Right cardiac atrium (tissue), 5 donors: ENCODE measurements around the gene C3orf49. TPM values are rescaled to one million over a fixed set of nuclear protein-coding genes. Genes with fewer than 3 reads are reported as not detected.

ENCODE experiments used
- ATAC-seq, 2 donors: fragments of 200-7000 bp; cut with Tn5 transposase; one replicate each; pipeline versions ENCODE4 v1.8.0 to v1.9.1; 2020; ENCODE audit warnings: moderate library complexity in 2 of 2, mild to moderate bottlenecking in 1 of 2
- DNase-seq, 3 donors: peaks; one replicate each; pipeline ENCODE4 v3.0.0-alpha.2; 2020
- H3K27ac ChIP-seq: one replicate; pipeline ENCODE4 v1.5.1; 2013; ENCODE audit warnings: mild to moderate bottlenecking, low read length, control low read depth, moderate library complexity
- H3K27me3 ChIP-seq: one replicate; pipeline ENCODE4 v1.6.1; 2013; ENCODE audit not compliant: control insufficient read depth, insufficient read depth
- H3K4me1 ChIP-seq: one replicate; pipeline ENCODE4 v1.6.1; 2013; ENCODE audit warnings: low read length; ENCODE audit not compliant: control insufficient read depth, insufficient read depth
- H3K4me3 ChIP-seq: one replicate; pipeline ENCODE4 v1.5.1; 2013; ENCODE audit warnings: low read length, control low read depth
- H3K9me3 ChIP-seq: one replicate; pipeline ENCODE4 v1.6.1; 2013; ENCODE audit warnings: low read length; ENCODE audit not compliant: control insufficient read depth
- WGBS: extraction: QIAGEN DNeasy Blood & Tissue Kit; methylation state at CpG from one replicate; pipeline ENCODE4 v1.1.7; 2013; 5-methylcytosine and 5-hydroxymethylcytosine counted together
- intact Hi-C, 4 donors: fragments of 100-400 bp; cut with DNase I; formaldehyde crosslinking; loops; one replicate each; pipeline versions ENCODE4 v1.11.0 to v1.14.0; 2022 to 2023
- polyA plus RNA-seq: library from polyadenylated mRNA; stranded (reverse); fragments of 200-250 nt; gene quantifications from one replicate; pipeline ENCODE4 v1.2.3, GENCODE V29; 2013
- total RNA-seq, 4 donors: library from RNA; stranded (reverse); fragmentation: NEBNext Ultra II Directional; extraction: Animal tissue kit (Norgen Biotek cat#: 25700); gene quantifications; one replicate each; pipeline ENCODE4 v1.2.1, GENCODE V29; 2021
- donor health status: healthy with polysubstance abuse.
- donor health status: DM: no; HTN: yes; CAD: no.
- donor health status: DM: no; HTN: no; CAD: no.
- donor health status: DM: no; HTN: yes; CAD: no; lungs with severe emphysema.
- donor health status: DM: yes; HTN: yes; CAD: no.

The C3orf49 gene
- total and polyA plus RNA-seq, 5 donors = not detected

DNA sequence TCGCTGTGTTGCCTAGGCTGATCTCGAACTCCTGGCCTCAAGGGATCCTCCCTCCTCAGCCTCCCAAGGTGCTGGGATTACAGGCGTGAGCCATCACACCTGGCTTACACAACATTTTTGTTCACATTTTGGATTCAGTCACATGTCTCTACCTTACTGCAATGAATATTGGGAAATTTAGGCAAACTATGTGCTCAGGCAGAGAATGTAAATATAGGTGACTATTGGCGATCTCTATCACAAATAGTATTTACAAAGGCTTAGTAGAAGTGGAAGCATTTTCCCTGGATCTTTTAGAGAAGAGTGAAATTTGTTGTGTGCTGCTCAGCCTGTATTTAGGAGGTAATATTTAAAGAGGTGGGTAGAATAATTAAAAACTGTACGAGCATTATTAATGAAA, 72.4 kb downstream of the C3orf49 start:
- no peak overlapping the region for H3K4me3 ChIP-seq
- ATAC-seq (no peak), DNase-seq (no peak)
- peaks cover 5% of the 10 kb centered on the region for H3K4me1 ChIP-seq
- no peaks in the 10 kb centered on the region for H3K9me3 ChIP-seq
- H3K27ac ChIP-seq = no peak overlapping the region
- 98% methylated on average over 5 of the region's 5 CpGs for WGBS
- H3K27me3 ChIP-seq = no peaks in the 10 kb centered on the region
- intact Hi-C loops = no loop called here

DNA sequence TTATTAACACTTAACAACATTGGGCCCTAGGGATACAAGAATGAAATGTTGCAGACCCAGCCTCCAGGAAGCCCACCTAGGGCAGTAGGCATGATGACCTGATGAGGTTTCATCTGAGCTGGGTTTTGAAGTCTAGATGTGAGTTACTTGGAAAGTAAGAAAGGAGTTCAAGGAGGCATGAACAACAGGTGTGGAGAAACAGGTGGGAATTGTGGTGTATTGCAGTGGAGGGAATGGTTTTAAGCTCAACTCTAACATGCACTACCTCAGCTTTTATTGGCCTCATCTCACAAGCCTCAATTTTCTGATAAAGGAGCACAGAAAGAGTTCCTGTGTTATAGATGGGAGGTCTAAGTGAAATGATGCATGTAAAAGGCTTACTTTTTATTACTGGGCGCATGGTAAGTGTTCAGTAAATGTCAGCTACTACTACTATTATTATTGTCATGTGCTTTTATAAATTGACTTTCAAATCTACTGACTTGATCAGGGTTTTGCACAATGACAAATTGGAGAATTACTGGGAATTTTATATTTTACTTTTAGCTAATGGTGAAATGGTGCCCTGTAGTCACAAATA, 73.8 kb downstream of the C3orf49 start:
- ATAC-seq = no peak
- 97% methylated on average over 1 of the region's 1 CpG for WGBS

DNA sequence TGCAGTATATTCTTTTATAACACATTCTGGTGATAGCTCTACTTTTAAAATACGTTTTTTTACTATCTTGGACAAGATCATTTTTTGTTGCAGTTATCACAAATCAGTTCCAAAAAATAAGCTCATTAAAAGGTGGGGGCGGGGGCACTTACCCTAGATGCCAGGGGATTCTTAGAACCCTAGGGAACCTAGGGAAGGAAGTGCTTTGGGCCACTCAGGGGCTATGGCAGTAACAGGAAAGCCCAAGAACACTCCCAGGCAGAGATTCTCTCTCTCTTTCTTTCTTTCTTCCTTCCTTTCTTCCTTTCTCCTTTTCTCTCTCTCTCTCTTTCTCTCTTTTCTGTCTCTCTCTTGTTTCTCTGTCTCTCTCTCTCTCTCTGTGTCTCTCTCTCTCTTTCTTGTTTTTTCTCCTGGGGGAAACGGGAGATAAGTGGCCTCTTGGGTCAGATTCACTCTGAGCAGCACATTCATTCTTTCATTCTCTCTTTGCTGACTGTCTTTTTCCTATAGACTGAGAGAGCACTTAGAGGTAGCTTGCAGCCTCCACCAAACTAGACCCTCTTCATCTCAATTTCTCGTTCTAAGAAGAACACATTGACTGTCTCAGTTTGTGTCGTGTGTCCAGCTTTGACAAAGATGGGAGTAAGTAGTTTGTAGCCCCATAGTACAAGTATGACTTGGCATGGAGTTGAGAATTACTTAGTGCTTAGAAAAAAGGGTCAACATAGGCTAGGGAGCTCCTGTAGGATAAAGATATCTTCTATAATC, 76.5 kb downstream of the C3orf49 start:
- no peaks in the 10 kb centered on the region for H3K27me3 ChIP-seq
- peaks cover 2% of the 10 kb centered on the region for H3K4me1 ChIP-seq
- DNase-seq (no peak), ATAC-seq (no peak)
- H3K27ac ChIP-seq = no peak overlapping the region
- intact Hi-C loops = no loop called here
- WGBS = 60% methylated on average over 5 of the region's 5 CpGs
- no peaks in the 10 kb centered on the region for H3K9me3 ChIP-seq
- H3K4me3 ChIP-seq = no peak overlapping the region

More for the DNA sequence above, 73.8 kb downstream of the C3orf49 start:
- H3K9me3 ChIP-seq = no peaks in the 10 kb centered on the region
- DNase-seq = no peak
- H3K4me3 ChIP-seq = no peak overlapping the region
- no peaks in the 10 kb centered on the region for H3K27me3 ChIP-seq
- H3K27ac ChIP-seq = no peak overlapping the region
- intact Hi-C loops = no loop called here
- peaks cover 2% of the 10 kb centered on the region for H3K4me1 ChIP-seq

DNA sequence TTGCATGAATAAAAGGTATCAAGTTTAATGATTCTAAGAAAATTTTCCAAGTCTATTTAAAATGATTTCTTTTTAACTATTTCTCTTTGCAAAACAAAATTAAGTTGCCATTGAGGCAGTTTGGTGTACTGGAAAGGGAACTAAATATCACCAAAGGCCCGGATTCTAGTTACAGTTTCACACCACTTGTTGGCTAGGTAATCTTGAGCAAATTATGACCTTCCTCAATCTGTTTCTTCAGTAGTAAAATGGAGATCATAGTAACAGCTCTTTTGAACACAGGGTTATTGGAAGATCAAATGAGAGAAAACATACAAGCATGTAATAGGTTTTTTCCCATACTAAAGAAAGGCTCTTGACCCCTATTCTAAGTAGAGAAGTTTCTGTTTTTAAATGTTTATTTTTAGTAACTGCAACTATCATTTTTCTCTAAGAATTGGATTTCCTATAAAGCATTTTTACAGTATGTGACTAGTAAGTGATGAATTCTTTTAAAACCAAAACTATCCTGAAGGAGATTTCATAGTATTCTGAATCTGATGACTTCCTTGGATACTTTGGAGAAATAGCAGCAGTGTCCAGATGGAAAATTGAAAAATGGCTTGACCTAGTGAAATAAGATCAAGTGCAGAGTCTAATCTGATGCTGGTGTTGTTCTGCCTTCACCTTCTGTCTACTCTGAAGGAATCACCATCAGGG, 77.4 kb downstream of the C3orf49 start:
- 73% methylated on average over 1 of the region's 1 CpG for WGBS
- no peaks in the 10 kb centered on the region for H3K27me3 ChIP-seq
- intact Hi-C loops = no loop called here
- H3K9me3 ChIP-seq = no peaks in the 10 kb centered on the region
- no peak overlapping the region for H3K27ac ChIP-seq
- ATAC-seq (no peak), DNase-seq (no peak)
- no peak overlapping the region for H3K4me3 ChIP-seq
- H3K4me1 ChIP-seq = peaks cover 2% of the 10 kb centered on the region

Other genes with a start within 250 kb of the C3orf49 start
- not detected for gene SNTN, start 166.6 kb upstream of the C3orf49 start, total RNA-seq
- not detected for gene SNTN, start 166.6 kb upstream of the C3orf49 start, polyA plus RNA-seq
- gene THOC7, start 44.5 kb downstream of the C3orf49 start, total RNA-seq = 10 to 100 TPM; 61.6 to 68.0 (median 66.6) TPM
- gene THOC7, start 44.5 kb downstream of the C3orf49 start, polyA plus RNA-seq = 109 TPM
- 10 to 100 TPM; 11.1 to 18.9 (median 13.4) TPM for gene ATXN7, start 44.6 kb downstream of the C3orf49 start, total RNA-seq
- 4.8 TPM for gene ATXN7, start 44.6 kb downstream of the C3orf49 start, polyA plus RNA-seq
- gene SCAANT1, start 93.1 kb downstream of the C3orf49 start, total RNA-seq = not detected
- gene SCAANT1, start 93.1 kb downstream of the C3orf49 start, polyA plus RNA-seq = not detected
- gene PSMD6, start 204.2 kb downstream of the C3orf49 start, total RNA-seq = 10 to 100 TPM; 62.8 to 75.1 (median 71.5) TPM
- gene PSMD6, start 204.2 kb downstream of the C3orf49 start, polyA plus RNA-seq = 86.4 TPM